Retinal pigment epithelial cell (primary cell): ENCODE results near the gene ZBTB33.

Experiments
- DNase-seq: peaks from one replicate; pipeline ENCODE4 v3.0.0-alpha.2; 2010; ENCODE audit warnings: low read depth
- H3K4me3 ChIP-seq: 2 replicates; pipeline ENCODE4 v1.5.1; 2011; ENCODE audit warnings: mild to moderate bottlenecking, low read length, control low read depth, moderate library complexity
- TF ChIP-seq, protein P1 (sequence below): conservative IDR thresholded peaks from 2 replicates; pipeline ENCODE4 v1.5.1; 2011; ENCODE audit warnings: low read depth, low read length, control low read depth, inconsistent platforms

Gene ZBTB33

DNA sequence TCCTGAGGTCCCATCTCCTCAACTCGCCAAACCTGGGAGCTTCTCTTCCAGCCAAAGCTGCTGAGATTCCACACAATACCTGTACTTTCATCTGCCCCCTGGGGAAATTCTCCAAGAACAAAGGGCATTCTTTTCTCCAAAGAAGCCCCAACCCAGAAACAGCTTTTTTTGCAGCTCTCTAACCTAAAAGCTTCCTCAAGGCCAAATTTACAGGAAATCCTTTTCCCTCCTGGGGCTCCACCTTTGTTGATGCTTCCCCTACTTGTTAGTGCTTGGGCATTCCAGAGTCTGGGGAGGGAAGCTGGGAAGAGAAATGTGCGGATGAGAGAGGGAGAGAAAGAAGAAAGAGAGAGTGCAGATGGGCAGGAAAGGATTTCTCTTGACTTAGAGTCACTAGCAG, 24.3 kb downstream of the ZBTB33 start:
- DNase-seq: no peak
- H3K4me3 ChIP-seq: no peak overlapping the region
- TF ChIP-seq, protein P1, sequence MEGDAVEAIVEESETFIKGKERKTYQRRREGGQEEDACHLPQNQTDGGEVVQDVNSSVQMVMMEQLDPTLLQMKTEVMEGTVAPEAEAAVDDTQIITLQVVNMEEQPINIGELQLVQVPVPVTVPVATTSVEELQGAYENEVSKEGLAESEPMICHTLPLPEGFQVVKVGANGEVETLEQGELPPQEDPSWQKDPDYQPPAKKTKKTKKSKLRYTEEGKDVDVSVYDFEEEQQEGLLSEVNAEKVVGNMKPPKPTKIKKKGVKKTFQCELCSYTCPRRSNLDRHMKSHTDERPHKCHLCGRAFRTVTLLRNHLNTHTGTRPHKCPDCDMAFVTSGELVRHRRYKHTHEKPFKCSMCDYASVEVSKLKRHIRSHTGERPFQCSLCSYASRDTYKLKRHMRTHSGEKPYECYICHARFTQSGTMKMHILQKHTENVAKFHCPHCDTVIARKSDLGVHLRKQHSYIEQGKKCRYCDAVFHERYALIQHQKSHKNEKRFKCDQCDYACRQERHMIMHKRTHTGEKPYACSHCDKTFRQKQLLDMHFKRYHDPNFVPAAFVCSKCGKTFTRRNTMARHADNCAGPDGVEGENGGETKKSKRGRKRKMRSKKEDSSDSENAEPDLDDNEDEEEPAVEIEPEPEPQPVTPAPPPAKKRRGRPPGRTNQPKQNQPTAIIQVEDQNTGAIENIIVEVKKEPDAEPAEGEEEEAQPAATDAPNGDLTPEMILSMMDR: no peak

DNA sequence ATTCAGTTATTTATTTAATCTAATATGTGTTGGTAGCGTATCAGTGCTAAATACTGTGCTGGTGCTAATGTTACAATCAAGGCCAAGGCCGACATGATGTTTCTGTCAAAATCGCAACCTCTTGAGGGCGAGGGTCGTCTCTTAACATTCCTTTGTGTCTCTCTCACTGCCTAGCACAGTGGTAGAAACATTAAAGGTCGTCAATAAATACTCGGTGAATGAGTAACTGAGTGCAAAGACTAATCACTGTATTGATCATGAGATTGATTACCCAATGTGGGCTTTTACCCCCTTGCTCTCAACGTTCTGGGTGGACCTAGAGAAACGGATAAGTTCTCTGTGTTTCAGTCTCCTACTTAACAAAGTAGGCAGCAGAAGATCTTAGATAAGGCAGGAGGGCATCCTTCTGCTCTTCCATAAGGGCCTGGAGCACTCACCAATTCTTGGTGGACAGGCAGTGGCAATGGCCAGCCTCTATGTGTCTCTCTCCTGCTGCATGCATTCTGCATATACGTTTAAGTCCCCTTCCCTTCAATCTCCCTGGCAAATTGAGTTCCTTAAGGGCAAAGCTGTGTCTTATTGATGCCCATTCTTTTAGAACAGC, 30.5 kb downstream of the ZBTB33 start:
- TF ChIP-seq, protein P1: no peak
- DNase-seq: no peak
- no peak overlapping the region for H3K4me3 ChIP-seq

DNA sequence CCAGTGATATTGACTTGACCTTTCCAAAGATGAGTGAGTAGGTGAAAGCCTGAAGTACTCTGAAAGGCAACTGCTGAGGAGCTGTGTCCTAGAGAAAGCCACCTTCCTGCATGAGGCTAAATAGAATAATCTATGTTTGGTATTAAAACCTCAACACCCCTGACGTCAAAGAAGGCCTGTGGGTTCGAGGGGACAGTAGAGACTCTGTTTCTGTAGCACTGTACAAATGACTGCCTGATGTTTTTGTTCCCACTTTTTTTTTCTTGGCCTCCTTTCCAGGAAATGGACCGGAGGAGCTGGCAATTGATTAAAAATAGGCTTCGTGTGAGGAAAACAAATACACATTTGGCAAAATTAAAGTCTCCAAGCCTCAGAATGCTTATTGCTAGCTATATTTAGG, 31.1 kb downstream of the ZBTB33 start:
- TF ChIP-seq, protein P1: no peak
- no peak for DNase-seq
- H3K4me3 ChIP-seq: no peak overlapping the region

DNA sequence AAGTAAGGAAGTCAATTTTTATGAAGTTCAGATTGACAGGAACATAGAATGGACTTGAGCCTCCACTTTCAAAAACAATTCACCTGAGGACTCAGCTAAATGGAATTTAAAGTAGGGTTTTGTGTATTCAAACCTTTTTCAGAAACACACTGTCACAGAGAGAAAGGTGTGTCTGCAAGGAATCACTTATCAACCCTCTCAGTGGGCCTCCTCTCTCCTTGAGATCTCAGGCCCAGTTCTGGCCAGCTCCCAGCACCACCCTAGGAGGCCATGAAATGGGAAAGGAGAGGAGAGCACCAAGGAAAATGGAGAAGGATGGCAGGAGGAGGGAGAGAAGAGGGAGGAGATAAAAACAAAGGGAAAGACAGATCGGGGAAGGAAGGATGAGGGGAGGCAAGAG, 32.1 kb downstream of the ZBTB33 start:
- DNase-seq: no peak
- TF ChIP-seq, protein P1: no peak
- no peak overlapping the region for H3K4me3 ChIP-seq

DNA sequence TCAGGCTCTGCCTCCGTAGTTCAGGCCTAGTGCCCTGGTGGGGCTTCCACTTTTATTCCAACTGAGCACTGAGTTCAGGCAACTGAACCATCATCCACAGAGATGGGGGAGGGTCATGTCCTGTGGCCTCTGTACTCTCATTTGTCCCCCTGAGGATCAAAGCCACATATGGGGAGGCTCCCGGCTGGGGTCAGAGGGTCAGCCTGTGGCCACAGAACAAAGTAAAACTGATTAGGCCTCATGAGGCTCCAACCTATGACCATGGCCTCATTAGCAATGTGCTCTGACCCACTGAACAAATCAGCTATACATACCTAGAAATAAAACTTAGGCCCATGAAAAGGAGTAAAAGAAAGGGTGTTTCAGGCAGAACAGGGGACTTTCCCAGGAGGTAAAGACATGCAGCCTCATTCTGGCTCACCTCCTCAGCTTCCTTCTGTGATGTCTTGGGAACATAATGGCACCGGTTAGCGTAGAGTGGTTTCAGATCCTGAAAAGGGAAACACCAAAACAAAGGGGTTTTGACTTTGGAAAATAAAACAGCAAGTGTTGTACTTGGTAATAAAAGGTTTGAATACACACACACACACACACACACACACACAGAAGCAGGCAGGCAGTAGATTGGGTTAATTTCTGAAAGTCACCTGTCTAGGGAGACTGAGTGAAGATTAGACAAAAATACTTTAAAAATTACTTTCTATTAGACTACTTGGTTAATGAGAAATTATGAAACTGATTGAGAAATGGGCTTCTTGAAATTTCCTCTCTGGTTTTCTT, 36.3 kb downstream of the ZBTB33 start:
- no peak overlapping the region for H3K4me3 ChIP-seq
- TF ChIP-seq, protein P1: no peak
- no peak for DNase-seq

DNA sequence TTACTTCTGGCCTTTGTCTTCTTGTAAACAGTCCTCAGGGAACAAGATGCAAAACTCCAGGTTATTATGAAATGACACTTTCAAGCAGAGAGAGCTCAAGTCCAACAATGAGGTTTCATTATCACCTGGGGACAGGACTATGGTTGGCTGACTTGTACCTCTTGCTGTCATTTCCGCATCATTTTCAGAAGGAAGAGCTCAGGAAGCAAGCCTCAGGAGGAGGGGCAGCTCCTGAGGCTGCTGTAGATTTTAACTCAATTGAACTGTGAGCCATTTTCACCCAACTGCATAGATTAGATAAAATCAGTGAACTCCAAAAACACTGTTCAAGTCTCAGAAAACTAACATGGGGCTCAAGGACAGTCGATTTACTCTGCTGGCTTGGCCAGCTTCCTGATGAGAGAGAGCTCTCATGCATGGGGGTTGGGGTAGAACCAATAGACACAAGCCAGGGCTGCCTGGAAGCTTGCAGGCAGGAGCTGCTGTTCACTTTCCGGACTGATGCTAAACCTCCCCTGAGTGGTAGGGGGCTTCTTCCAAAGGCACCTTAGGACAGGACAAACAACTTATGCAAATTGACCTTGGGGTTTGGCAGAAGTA, 37.0 kb downstream of the ZBTB33 start:
- TF ChIP-seq, protein P1: no peak
- no peak overlapping the region for H3K4me3 ChIP-seq
- no peak for DNase-seq
